Activated CD4-positive, alpha-beta T cell treated with anti-CD3 and anti-CD28 coated beads for 36 hours (primary cell): Measurements from ENCODE around the gene HAL. TPM values are rescaled to one million over a fixed set of nuclear protein-coding genes. Genes with fewer than 3 reads are reported as not detected.

Experiments used
- ATAC-seq: fragments of 200-7000 bp; cut with Tn5 transposase; one replicate; pipeline ENCODE4 v1.10.0; 2021; ENCODE audit warnings: mild to moderate bottlenecking, moderate library complexity
- CTCF ChIA-PET: fragments of 350-600 bp; sonication (Branson Sonifier 250); formaldehyde crosslinking; loops from one replicate; lab custom pipeline; 2021; ENCODE audit warnings: antibody characterized with exemption; lab: Charles Lee
- POLR2A ChIA-PET: fragments of 350-600 bp; sonication (Branson Sonifier 250); formaldehyde crosslinking; loops from one replicate; lab custom pipeline; 2021; ENCODE audit warnings: antibody characterized with exemption, inconsistent platforms; lab: Charles Lee
- DNase-seq: peaks from one replicate; pipeline ENCODE4 v3.0.0-alpha.2; 2020
- H3K27ac Mint-ChIP-seq: one replicate; pipeline ENCODE4 v1.8.0; 2021; ENCODE audit warnings: mixed read lengths
- H3K27me3 Mint-ChIP-seq: one replicate; pipeline ENCODE4 v1.8.0; 2021; ENCODE audit warnings: mixed read lengths
- H3K36me3 Mint-ChIP-seq: one replicate; pipeline ENCODE4 v1.8.0; 2021; ENCODE audit warnings: low read depth, mixed read lengths
- H3K4me1 Mint-ChIP-seq: one replicate; pipeline ENCODE4 v1.8.0; 2021; ENCODE audit warnings: mixed read lengths
- H3K4me3 Mint-ChIP-seq: one replicate; pipeline ENCODE4 v1.8.0; 2021; ENCODE audit warnings: mild to moderate bottlenecking, moderate library complexity, mixed read lengths
- H3K9me3 Mint-ChIP-seq: one replicate; pipeline ENCODE4 v1.8.0; 2021; ENCODE audit warnings: low read depth, mixed read lengths
- intact Hi-C, 2 experiments: fragments of 100-400 bp; cut with DNase I in 1 of 2; cut with micrococcal nuclease in 1 of 2; formaldehyde crosslinking; loops; one replicate each; pipeline versions ENCODE4 v1.14.2 to v1.15.1; 2022 to 2024; cut with DNase I, micrococcal nuclease
- total RNA-seq, 2 experiments: library from RNA; stranded (reverse); gene quantifications; one replicate each; pipeline ENCODE4 v1.2.3, GENCODE V29; 2021

HAL gene
- total RNA-seq, result under 1 TPM; 0.25 to 0.40 TPM

GRCh38 chr12:95996034-95996658 lies at the start of gene HAL:
Gene HAL, minus strand, starts transcription at chr12:95996344. Its CDS starts 434 bp downstream, at chr12:95995910.
- POLR2A ChIA-PET, result no interaction called here
- Mint-ChIP-seq H3K27ac (no peak within 1 kb of the TSS), H3K4me1 (peaks cover 11% of the 10 kb centered on the region), H3K9me3 (no peaks in the 10 kb centered on the region), H3K4me3 (no peak within 1 kb of the TSS), H3K36me3 (peaks cover 6% of the 10 kb centered on the region), H3K27me3 (no peaks in the 10 kb centered on the region)
- intact Hi-C loops, result loop anchor here in 1 of 2 experiments (5.0 kb wide), 1 partner anchor 169 kb away; no protein-coding TSS in a partner anchor
- no peak for ATAC-seq
- no peak for DNase-seq
- CTCF ChIA-PET, result interaction anchor here (6.1 kb wide), 1 partner anchor 79 kb away, joined by 82 read pairs; no protein-coding TSS in a partner anchor

GRCh38 chr12:96045566-96045965 lies 49.4 kb upstream of the HAL start:
- no peaks in the 10 kb centered on the region for H3K27me3 Mint-ChIP-seq
- ChIA-PET CTCF (no interaction called here), POLR2A (no interaction called here)
- no peak overlapping the region for H3K4me3 Mint-ChIP-seq
- ATAC-seq (no peak), DNase-seq (peak; percentile 18)
- peaks cover 3% of the 10 kb centered on the region for H3K9me3 Mint-ChIP-seq
- H3K36me3 Mint-ChIP-seq, result no peaks in the 10 kb centered on the region
- intact Hi-C loops, result loop anchor here (5.0 kb wide), 3 partner anchors 167 to 472 kb away; no protein-coding TSS in a partner anchor
- peaks cover 58% of the 10 kb centered on the region for H3K4me1 Mint-ChIP-seq
- peak overlapping the region; percentile 92 for H3K27ac Mint-ChIP-seq

GRCh38 chr12:96044943-96045290 lies 48.8 kb upstream of the HAL start:
- H3K27ac Mint-ChIP-seq, result peak overlapping the region; percentile 92
- DNase-seq (no peak), ATAC-seq (no peak)
- CTCF ChIA-PET, result interaction anchor here (0.5 kb wide), 1 partner anchor 12 kb away, joined by 3 read pairs; no protein-coding TSS in a partner anchor
- H3K4me3 Mint-ChIP-seq, result no peak overlapping the region
- intact Hi-C loops, result loop anchor here (5.0 kb wide), 3 partner anchors 167 to 472 kb away; no protein-coding TSS in a partner anchor
- H3K9me3 Mint-ChIP-seq, result no peaks in the 10 kb centered on the region
- no peaks in the 10 kb centered on the region for H3K27me3 Mint-ChIP-seq
- no peaks in the 10 kb centered on the region for H3K36me3 Mint-ChIP-seq
- POLR2A ChIA-PET, result no interaction called here
- H3K4me1 Mint-ChIP-seq, result peaks cover 58% of the 10 kb centered on the region

- ChIA-PET POLR2A (no interaction called here), CTCF (interaction anchor here (0.5 kb wide), 1 partner anchor 12 kb away, joined by 3 read pairs; no protein-coding TSS in a partner anchor)
- no peak for DNase-seq
- Mint-ChIP-seq H3K36me3 (no peaks in the 10 kb centered on the region), H3K4me1 (peaks cover 55% of the 10 kb centered on the region), H3K9me3 (no peaks in the 10 kb centered on the region), H3K27me3 (no peaks in the 10 kb centered on the region), H3K4me3 (no peak overlapping the region), H3K27ac (peak overlapping the region; percentile 92)
- ATAC-seq, result no peak
- intact Hi-C loops, result no loop called here
Observed at GRCh38 chr12:96044017-96044942, 48.1 kb upstream of the HAL start.

GRCh38 chr12:96041181-96041580 lies 45.0 kb upstream of the HAL start:
- POLR2A ChIA-PET, result no interaction called here
- Mint-ChIP-seq H3K9me3 (no peaks in the 10 kb centered on the region), H3K27ac (no peak overlapping the region), H3K36me3 (no peaks in the 10 kb centered on the region), H3K4me1 (peaks cover 25% of the 10 kb centered on the region), H3K27me3 (no peaks in the 10 kb centered on the region), H3K4me3 (no peak overlapping the region)
- ATAC-seq (no peak), DNase-seq (no peak)
- CTCF ChIA-PET, result interaction anchor here (1.3 kb wide), 1 partner anchor 43 kb away, joined by 7 read pairs; no protein-coding TSS in a partner anchor
- intact Hi-C loops, result no loop called here

GRCh38 chr12:96040305-96041133 lies 44.4 kb upstream of the HAL start:
- intact Hi-C loops, result no loop called here
- H3K4me1 Mint-ChIP-seq, result peaks cover 19% of the 10 kb centered on the region
- H3K4me3 Mint-ChIP-seq, result no peak overlapping the region
- no peaks in the 10 kb centered on the region for H3K36me3 Mint-ChIP-seq
- ChIA-PET POLR2A (no interaction called here), CTCF (interaction anchor here (0.5 to 1.3 kb wide), 2 partner anchors 42 to 316 kb away, joined by 3 to 7 read pairs; no protein-coding TSS in a partner anchor)
- H3K27me3 Mint-ChIP-seq, result no peaks in the 10 kb centered on the region
- H3K27ac Mint-ChIP-seq, result no peak overlapping the region
- no peak for DNase-seq
- no peaks in the 10 kb centered on the region for H3K9me3 Mint-ChIP-seq
- ATAC-seq, result no peak

GRCh38 chr12:96039516-96039915 lies 43.4 kb upstream of the HAL start:
- POLR2A ChIA-PET, result no interaction called here
- H3K4me1 Mint-ChIP-seq, result peaks cover 9% of the 10 kb centered on the region
- no peaks in the 10 kb centered on the region for H3K27me3 Mint-ChIP-seq
- CTCF ChIA-PET, result interaction anchor here (0.9 to 1.3 kb wide), 2 partner anchors 11 to 41 kb away, joined by 3 to 7 read pairs; no protein-coding TSS in a partner anchor
- ATAC-seq (no peak), DNase-seq (no peak)
- H3K27ac Mint-ChIP-seq, result no peak overlapping the region
- no peaks in the 10 kb centered on the region for H3K9me3 Mint-ChIP-seq
- intact Hi-C loops, result loop anchor here in 1 of 2 experiments (10.0 kb wide), 1 partner anchor 565 kb away; the partner anchor contains the start of gene METAP2
- H3K36me3 Mint-ChIP-seq, result no peaks in the 10 kb centered on the region
- no peak overlapping the region for H3K4me3 Mint-ChIP-seq

GRCh38 chr12:96036765-96037455 lies 40.8 kb upstream of the HAL start:
- H3K27ac Mint-ChIP-seq, result no peak overlapping the region
- intact Hi-C loops, result loop anchor here in 1 of 2 experiments (1.0 to 10.0 kb wide), 2 partner anchors 24 to 562 kb away; partner anchors contain the start of gene METAP2
- ATAC-seq (no peak), DNase-seq (no peak)
- peaks cover 9% of the 10 kb centered on the region for H3K4me1 Mint-ChIP-seq
- H3K36me3 Mint-ChIP-seq, result no peaks in the 10 kb centered on the region
- no peaks in the 10 kb centered on the region for H3K27me3 Mint-ChIP-seq
- H3K9me3 Mint-ChIP-seq, result no peaks in the 10 kb centered on the region
- no peak overlapping the region for H3K4me3 Mint-ChIP-seq
- CTCF ChIA-PET, result interaction anchor here (1.0 to 1.9 kb wide), 4 partner anchors 96 to 480 kb away, joined by 3 to 14 read pairs (median 4); no protein-coding TSS in a partner anchor
- POLR2A ChIA-PET, result interaction anchor here (1.2 to 1.7 kb wide), 2 partner anchors 10 to 179 kb away, joined by 4 to 5 read pairs; no protein-coding TSS in a partner anchor

GRCh38 chr12:96035283-96036236 lies 39.4 kb upstream of the HAL start, which contains the start of gene LTA4H:
Gene LTA4H, minus strand, starts transcription at chr12:96035587. Its CDS starts 68 bp downstream, at chr12:96035519.
- POLR2A ChIA-PET, result interaction anchor here (0.6 to 1.7 kb wide), 6 partner anchors 12 to 367 kb away, joined by 3 to 6 read pairs (median 4); partner anchors contain the start of genes AMDHD1 and CCDC38
- H3K36me3 Mint-ChIP-seq, result no peaks in the 10 kb centered on the region
- peak; percentile 98 for DNase-seq
- CTCF ChIA-PET, result interaction anchor here (0.6 to 1.9 kb wide), 14 partner anchors 12 to 481 kb away, joined by 3 to 14 read pairs (median 3); no protein-coding TSS in a partner anchor
- peak; percentile 95 for ATAC-seq
- H3K27me3 Mint-ChIP-seq, result no peaks in the 10 kb centered on the region
- peaks cover 13% of the 10 kb centered on the region for H3K4me1 Mint-ChIP-seq
- no peak within 1 kb of the TSS for H3K27ac Mint-ChIP-seq
- no peak within 1 kb of the TSS for H3K4me3 Mint-ChIP-seq
- no peaks in the 10 kb centered on the region for H3K9me3 Mint-ChIP-seq
- intact Hi-C loops, result loop anchor here (1.0 to 10.0 kb wide), 12 partner anchors 12 to 1032 kb away; partner anchors contain the start of genes AMDHD1 (in 2 of the 2), CCDC38 (in 2 of the 2), CFAP54 (in 1 of the 2) and FGD6 (in 1 of the 2)
